ENCODE data around the gene USP51.
A peak's percentile ranks its signal among the peaks of the same experiment; 100 is the strongest.
"Not testable (repeated sequence)": the region's sequence is repeated elsewhere in the genome, so short reads cannot be mapped to it uniquely, and the experiment has no call there.

The USP51 gene

GRCh38 chrX:55489314-55490009 lies at the start of gene USP51:
USP51 (minus strand) TSS chrX:55489848; CDS start chrX:55488939, 909 bp downstream.
- FAIRE-seq = no peak

- no peak for FAIRE-seq
Measured at GRCh38 chrX:55524487-55524886, 34.8 kb upstream of the USP51 start.

GRCh38 chrX:55523356-55523755 lies 33.7 kb upstream of the USP51 start:
- no peak for FAIRE-seq

- FAIRE-seq = no peak
Measured at GRCh38 chrX:55522596-55523276, 33.1 kb upstream of the USP51 start.

- no peak for FAIRE-seq
Measured at GRCh38 chrX:55521687-55522086, 32.0 kb upstream of the USP51 start.

GRCh38 chrX:55516794-55517481 lies 27.3 kb upstream of the USP51 start:
- peak; percentile 53 for FAIRE-seq

GRCh38 chrX:55513045-55513737 lies 23.5 kb upstream of the USP51 start:
- FAIRE-seq = not testable (repeated sequence)

GRCh38 chrX:55508410-55509152 lies 18.9 kb upstream of the USP51 start:
- not testable (repeated sequence) for FAIRE-seq

- FAIRE-seq = not testable (repeated sequence)
Measured at GRCh38 chrX:55507699-55508098, 18.1 kb upstream of the USP51 start.

- FAIRE-seq = peak; percentile 68
Measured at GRCh38 chrX:55507010-55507409, 17.4 kb upstream of the USP51 start.

- no peak for FAIRE-seq
Measured at GRCh38 chrX:55490974-55491373, 1.3 kb upstream of the USP51 start.

GRCh38 chrX:55490121-55490520 lies 473 bp upstream of the USP51 start:
- FAIRE-seq = no peak

GRCh38 chrX:55488593-55489313 lies 895 bp downstream of the USP51 start:
- FAIRE-seq = no peak

- FAIRE-seq = no peak
Measured at GRCh38 chrX:55488006-55488592, 1.5 kb downstream of the USP51 start.

GRCh38 chrX:55487143-55487542 lies 2.5 kb downstream of the USP51 start:
- FAIRE-seq = no peak

GRCh38 chrX:55486736-55487135 lies 2.9 kb downstream of the USP51 start:
- FAIRE-seq = no peak

GRCh38 chrX:55484948-55485347 lies 4.7 kb downstream of the USP51 start:
- no peak for FAIRE-seq

GRCh38 chrX:55480390-55481062 lies 9.1 kb downstream of the USP51 start:
- FAIRE-seq = no peak

- not testable (repeated sequence) for FAIRE-seq
Measured at GRCh38 chrX:55479956-55480355, 9.7 kb downstream of the USP51 start.

GRCh38 chrX:55465791-55466190 lies 23.9 kb downstream of the USP51 start:
- peak; percentile 49 for FAIRE-seq

- FAIRE-seq = not testable (repeated sequence)
Measured at GRCh38 chrX:55465108-55465507, 24.5 kb downstream of the USP51 start.

Data from colon (tissue), 2 donors.